ENCODE measurements around the gene ADRB1.

Gene ADRB1

DNA sequence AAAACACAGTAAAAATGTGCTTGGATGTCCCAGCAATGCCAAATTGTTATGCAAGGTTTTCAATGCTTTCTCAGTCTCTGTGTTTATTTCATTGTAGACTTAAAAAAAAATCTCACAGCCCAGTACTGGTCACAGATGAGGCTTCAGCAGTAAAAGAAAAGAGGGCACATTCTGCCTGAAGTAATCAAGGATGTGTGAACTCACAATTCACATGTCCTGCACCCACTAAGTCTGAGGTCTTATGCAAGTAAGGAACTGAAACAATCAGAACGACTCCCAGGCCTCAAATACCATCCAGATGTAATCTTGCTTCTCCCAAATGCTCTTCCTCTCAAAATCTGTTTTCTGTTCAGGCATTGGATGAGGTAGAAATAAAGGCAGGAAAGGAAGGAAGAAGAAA lies 33.7 kb downstream of the ADRB1 start:
- no peak overlapping the region for H3K4me3 ChIP-seq (ENCODE audit: low read depth, low read length)
- DNase-seq: no peak
- TF ChIP-seq, protein P1, sequence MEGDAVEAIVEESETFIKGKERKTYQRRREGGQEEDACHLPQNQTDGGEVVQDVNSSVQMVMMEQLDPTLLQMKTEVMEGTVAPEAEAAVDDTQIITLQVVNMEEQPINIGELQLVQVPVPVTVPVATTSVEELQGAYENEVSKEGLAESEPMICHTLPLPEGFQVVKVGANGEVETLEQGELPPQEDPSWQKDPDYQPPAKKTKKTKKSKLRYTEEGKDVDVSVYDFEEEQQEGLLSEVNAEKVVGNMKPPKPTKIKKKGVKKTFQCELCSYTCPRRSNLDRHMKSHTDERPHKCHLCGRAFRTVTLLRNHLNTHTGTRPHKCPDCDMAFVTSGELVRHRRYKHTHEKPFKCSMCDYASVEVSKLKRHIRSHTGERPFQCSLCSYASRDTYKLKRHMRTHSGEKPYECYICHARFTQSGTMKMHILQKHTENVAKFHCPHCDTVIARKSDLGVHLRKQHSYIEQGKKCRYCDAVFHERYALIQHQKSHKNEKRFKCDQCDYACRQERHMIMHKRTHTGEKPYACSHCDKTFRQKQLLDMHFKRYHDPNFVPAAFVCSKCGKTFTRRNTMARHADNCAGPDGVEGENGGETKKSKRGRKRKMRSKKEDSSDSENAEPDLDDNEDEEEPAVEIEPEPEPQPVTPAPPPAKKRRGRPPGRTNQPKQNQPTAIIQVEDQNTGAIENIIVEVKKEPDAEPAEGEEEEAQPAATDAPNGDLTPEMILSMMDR (IDR thresholded peaks at IDR 0.05; ENCODE audit: low read depth, low read length, missing control alignments): no peak
- no peaks in the 10 kb centered on the region for H3K36me3 ChIP-seq (replicated peaks)
- no peak overlapping the region for H3K27ac ChIP-seq
- no peaks in the 10 kb centered on the region for H3K27me3 ChIP-seq (replicated peaks)
- in situ Hi-C loops (cut with HindIII; ENCODE audit: low pct_ligation_motif_present, low sequenced_read_pairs): no loop called here

DNA sequence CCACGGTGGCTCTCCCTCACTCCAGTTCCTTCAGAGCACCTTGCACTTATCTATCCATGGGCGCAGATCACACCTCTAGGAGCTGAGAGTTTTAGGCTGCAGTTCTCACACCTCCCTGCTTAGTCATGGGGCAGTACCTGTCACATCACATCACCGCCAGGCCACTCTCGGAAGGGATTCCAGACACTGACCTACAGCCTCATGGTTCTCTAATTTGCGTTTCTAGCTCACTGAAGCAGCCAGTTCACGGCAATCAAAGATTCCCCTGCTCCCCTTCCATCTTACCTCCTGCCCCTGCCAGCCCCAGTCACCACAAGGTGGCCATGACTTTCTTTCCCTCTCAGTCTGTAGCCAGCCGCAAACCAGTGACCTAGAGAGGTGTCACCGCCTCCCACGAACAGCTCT lies 34.2 kb downstream of the ADRB1 start:
- no peak for DNase-seq
- no peaks in the 10 kb centered on the region for H3K36me3 ChIP-seq (replicated peaks)
- TF ChIP-seq, protein P1 (IDR thresholded peaks at IDR 0.05; ENCODE audit: low read depth, low read length, missing control alignments): peak; percentile 8
- in situ Hi-C loops (cut with HindIII; ENCODE audit: low pct_ligation_motif_present, low sequenced_read_pairs): no loop called here
- no peak overlapping the region for H3K27ac ChIP-seq
- H3K27me3 ChIP-seq (replicated peaks): no peaks in the 10 kb centered on the region
- H3K4me3 ChIP-seq (ENCODE audit: low read depth, low read length): no peak overlapping the region

GRCh38 chr10:114078346-114078745 lies 34.7 kb downstream of the ADRB1 start:
- no peak overlapping the region for H3K27ac ChIP-seq
- DNase-seq: no peak
- H3K27me3 ChIP-seq (replicated peaks): no peaks in the 10 kb centered on the region
- in situ Hi-C loops (cut with HindIII; ENCODE audit: low pct_ligation_motif_present, low sequenced_read_pairs): no loop called here
- no peaks in the 10 kb centered on the region for H3K36me3 ChIP-seq (replicated peaks)
- H3K4me3 ChIP-seq (ENCODE audit: low read depth, low read length): no peak overlapping the region
- TF ChIP-seq, protein P1 (IDR thresholded peaks at IDR 0.05; ENCODE audit: low read depth, low read length, missing control alignments): no peak

DNA sequence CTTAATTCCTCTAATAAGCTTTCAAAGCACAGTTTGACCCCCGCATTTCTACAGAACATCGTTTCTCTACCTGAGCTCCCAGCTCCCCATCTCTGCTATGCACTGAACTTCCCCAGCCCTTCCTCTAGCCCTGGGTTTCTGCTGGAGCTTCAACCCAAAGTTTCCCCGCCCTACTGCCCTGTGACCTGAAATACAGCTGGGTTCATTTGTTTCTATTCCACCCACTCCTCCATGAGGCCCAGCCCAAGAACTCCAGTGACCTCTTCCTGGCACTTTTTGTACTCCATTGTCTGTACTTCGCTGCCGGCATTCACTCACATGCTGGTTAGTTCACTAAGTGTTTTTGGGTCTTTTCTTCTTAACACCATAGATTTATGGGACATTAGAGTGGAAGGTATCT lies 35.8 kb downstream of the ADRB1 start:
- no peak for DNase-seq
- Histone ChIP-seq H3K4me3 (ENCODE audit: low read depth, low read length) (no peak overlapping the region), H3K27me3 (replicated peaks) (no peaks in the 10 kb centered on the region), H3K36me3 (replicated peaks) (no peaks in the 10 kb centered on the region), H3K27ac (no peak overlapping the region)
- TF ChIP-seq, protein P1 (IDR thresholded peaks at IDR 0.05; ENCODE audit: low read depth, low read length, missing control alignments): no peak
- in situ Hi-C loops (cut with HindIII; ENCODE audit: low pct_ligation_motif_present, low sequenced_read_pairs): no loop called here

GRCh38 chr10:114081911-114082583 lies 38.4 kb downstream of the ADRB1 start:
- Histone ChIP-seq H3K27me3 (replicated peaks) (no peaks in the 10 kb centered on the region), H3K36me3 (replicated peaks) (no peaks in the 10 kb centered on the region), H3K4me3 (ENCODE audit: low read depth, low read length) (no peak overlapping the region), H3K27ac (no peak overlapping the region)
- in situ Hi-C loops (cut with HindIII; ENCODE audit: low pct_ligation_motif_present, low sequenced_read_pairs): no loop called here
- TF ChIP-seq, protein P1 (IDR thresholded peaks at IDR 0.05; ENCODE audit: low read depth, low read length, missing control alignments): no peak
- DNase-seq: no peak

- TF ChIP-seq, protein P1 (IDR thresholded peaks at IDR 0.05; ENCODE audit: low read depth, low read length, missing control alignments): no peak
- DNase-seq: no peak
Observed at GRCh38 chr10:114083040-114083439, 39.4 kb downstream of the ADRB1 start.

More at GRCh38 chr10:114083040-114083439, 39.4 kb downstream of the ADRB1 start:
- H3K4me3 ChIP-seq (ENCODE audit: low read depth, low read length): no peak overlapping the region
- no peak overlapping the region for H3K27ac ChIP-seq
- no peaks in the 10 kb centered on the region for H3K36me3 ChIP-seq (replicated peaks)
- in situ Hi-C loops (cut with HindIII; ENCODE audit: low pct_ligation_motif_present, low sequenced_read_pairs): no loop called here
- H3K27me3 ChIP-seq (replicated peaks): no peaks in the 10 kb centered on the region
